ENCODE measurements around the gene RPL13.

DNA sequence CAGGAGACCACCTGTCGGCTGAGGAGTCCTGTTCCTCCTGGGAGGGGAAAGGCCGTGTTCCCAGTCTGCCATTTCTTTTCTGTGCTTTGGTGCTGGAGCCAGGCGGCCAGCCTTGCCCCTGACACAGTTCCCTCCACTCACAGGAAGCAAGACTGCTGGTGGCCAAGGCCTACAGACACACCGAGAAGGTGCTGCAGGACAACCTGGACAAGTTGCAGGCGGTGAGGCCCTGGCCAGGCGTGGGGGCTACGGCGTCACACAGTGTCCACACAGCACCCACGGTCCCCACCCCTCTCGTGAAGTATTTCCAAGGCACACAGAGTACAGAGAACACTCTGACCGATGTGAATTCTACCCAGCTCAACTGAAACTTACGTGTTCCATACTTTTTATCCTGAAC is 6.1 kb upstream of the RPL13 start:
- no peak for TF ChIP-seq EZH2 (IDR thresholded peaks at IDR 0.05)
- TF ChIP-seq, protein P1, sequence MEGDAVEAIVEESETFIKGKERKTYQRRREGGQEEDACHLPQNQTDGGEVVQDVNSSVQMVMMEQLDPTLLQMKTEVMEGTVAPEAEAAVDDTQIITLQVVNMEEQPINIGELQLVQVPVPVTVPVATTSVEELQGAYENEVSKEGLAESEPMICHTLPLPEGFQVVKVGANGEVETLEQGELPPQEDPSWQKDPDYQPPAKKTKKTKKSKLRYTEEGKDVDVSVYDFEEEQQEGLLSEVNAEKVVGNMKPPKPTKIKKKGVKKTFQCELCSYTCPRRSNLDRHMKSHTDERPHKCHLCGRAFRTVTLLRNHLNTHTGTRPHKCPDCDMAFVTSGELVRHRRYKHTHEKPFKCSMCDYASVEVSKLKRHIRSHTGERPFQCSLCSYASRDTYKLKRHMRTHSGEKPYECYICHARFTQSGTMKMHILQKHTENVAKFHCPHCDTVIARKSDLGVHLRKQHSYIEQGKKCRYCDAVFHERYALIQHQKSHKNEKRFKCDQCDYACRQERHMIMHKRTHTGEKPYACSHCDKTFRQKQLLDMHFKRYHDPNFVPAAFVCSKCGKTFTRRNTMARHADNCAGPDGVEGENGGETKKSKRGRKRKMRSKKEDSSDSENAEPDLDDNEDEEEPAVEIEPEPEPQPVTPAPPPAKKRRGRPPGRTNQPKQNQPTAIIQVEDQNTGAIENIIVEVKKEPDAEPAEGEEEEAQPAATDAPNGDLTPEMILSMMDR (IDR thresholded peaks at IDR 0.05), result no peak

Measured in neural progenitor cell (in vitro differentiated cells).